K562 (cell line): Measurements from ENCODE around the gene NT5DC1. TPM values are rescaled to one million over a fixed set of nuclear protein-coding genes. Genes with fewer than 3 reads are reported as not detected.
A peak's percentile ranks its signal among the peaks of the same experiment; 100 is the strongest.

Experiments used
- ATAC-seq: fragments of 200-7000 bp; cut with Tn5 transposase; 3 replicates; pipeline ENCODE4 v1.9.1; 2020; ENCODE audit warnings: moderate library complexity
- BruUV-seq: library from RNA; stranded (reverse); fragments of 400-500 nt; replicated peaks from 2 replicates; lab custom pipeline; 2021; lab: Mats Ljungman, UMichigan
- CTCF ChIA-PET: fragments of 300-600 bp; formaldehyde crosslinking; extraction: SDS; loops from one replicate; lab custom pipeline; 2021; ENCODE audit warnings: low intra/inter-chr PET ratio; lab: Yijun Ruan, JAX
- POLR2A ChIA-PET: fragments of 300-600, 350-650 bp; sonication (Branson Sonifier 250); formaldehyde crosslinking; extraction: SDS; loops from one replicate; lab custom pipeline; 2021; ENCODE audit warnings: antibody characterized with exemption, inconsistent platforms; lab: Yijun Ruan, JAX
- DNase-seq, 4 experiments: peaks; one replicate each; pipeline versions ENCODE4 v3.0.0 to v3.0.0-alpha.2; 2011 to 2018; ENCODE audit warnings: low spot score in 3 of 4, mixed read lengths in 3 of 4; ENCODE audit errors: extremely low read depth in 1 of 4
- FAIRE-seq: peaks from 2 replicates; lab custom pipeline; 2011; peaks lifted over from hg19 to GRCh38; lab: Jason Lieb, UNC
- H2AFZ ChIP-seq: 2 replicates; pipeline ENCODE4 v1.6.0; 2011; ENCODE audit warnings: low read depth, low read length, control low read depth, inconsistent platforms
- H3K27ac ChIP-seq: fragments of 200-600 bp; 3 replicates; pipeline ENCODE4 v1.8.0; 2011; ENCODE audit warnings: low read depth, mild to moderate bottlenecking, control low read depth, inconsistent platforms, low read length, moderate library complexity, mixed read lengths; ENCODE audit errors: extremely low read depth
- H3K27me3 ChIP-seq, 2 experiments: fragments of 300-600 bp in 1 of 2; 2 replicates in 1 of 2; 3 replicates in 1 of 2; pipeline versions ENCODE4 v1.6.0 to v1.8.0; 2011; ENCODE audit warnings: inconsistent platforms in 2 of 2, low read length in 2 of 2, mild to moderate bottlenecking in 1 of 2, mixed read lengths in 1 of 2, moderate library complexity in 1 of 2; ENCODE audit not compliant: control insufficient read depth in 2 of 2, insufficient read depth in 2 of 2
- H3K36me3 ChIP-seq: fragments of 300-600 bp; 3 replicates; pipeline ENCODE4 v1.8.0; 2011; ENCODE audit warnings: mild to moderate bottlenecking, low read length, inconsistent platforms; ENCODE audit not compliant: control insufficient read depth, insufficient read depth
- H3K4me1 ChIP-seq, 2 experiments: fragments of 200-600 bp in 1 of 2; replicated peaks in 1 of 2; 2 replicates in 1 of 2; 3 replicates in 1 of 2; pipeline versions ENCODE4 v1.5.1 to v1.8.0; 2011; ENCODE audit warnings: inconsistent platforms in 2 of 2, low read length in 2 of 2, mild to moderate bottlenecking in 1 of 2, mixed read lengths in 1 of 2, moderate library complexity in 1 of 2; ENCODE audit not compliant: control insufficient read depth in 2 of 2, insufficient read depth in 2 of 2
- H3K4me2 ChIP-seq: 2 replicates; pipeline ENCODE4 v1.6.1; 2011; ENCODE audit warnings: low read length, control low read depth, inconsistent platforms, mixed read lengths; ENCODE audit not compliant: insufficient read depth
- H3K4me3 ChIP-seq: fragments of 200-600 bp; sonication (generic), shearing (Covaris generic); 2 replicates; pipeline ENCODE4 v1.5.1; 2016; ENCODE audit warnings: control low read depth, inconsistent platforms
- H3K79me2 ChIP-seq: fragments of 200-600 bp; 3 replicates; pipeline ENCODE4 v1.8.0; 2011; ENCODE audit warnings: low read length, inconsistent platforms; ENCODE audit not compliant: control insufficient read depth, insufficient read depth
- H3K9ac ChIP-seq, 2 experiments: 2 replicates each; pipeline versions ENCODE4 v1.6.0 to v1.6.1; 2011; ENCODE audit warnings: low read depth in 2 of 2, low read length in 2 of 2, control low read depth in 1 of 2, inconsistent platforms in 1 of 2, mild to moderate bottlenecking in 1 of 2, mixed read lengths in 1 of 2; ENCODE audit not compliant: insufficient read depth in 1 of 2
- H3K9me1 ChIP-seq: one replicate; pipeline ENCODE4 v1.6.0; 2011; ENCODE audit warnings: inconsistent platforms, mild to moderate bottlenecking, low read length, moderate library complexity; ENCODE audit not compliant: control insufficient read depth, insufficient read depth
- H3K9me3 ChIP-seq: replicated peaks from 2 replicates; pipeline ENCODE4 v1.5.1; 2011; ENCODE audit warnings: low read depth, low read length, inconsistent platforms; ENCODE audit not compliant: control insufficient read depth, insufficient read depth
- H4K20me1 ChIP-seq: replicated peaks from 2 replicates; pipeline ENCODE4 v1.6.1; 2011; ENCODE audit warnings: low read length, inconsistent platforms, mixed read lengths; ENCODE audit not compliant: control insufficient read depth, insufficient read depth
- ELF1 ChIP-seq: fragments of 200-800 bp; sonication (Bioruptor generic); IDR thresholded peaks from 2 replicates; pipeline ENCODE4 v1.6.1; 2016; ENCODE audit warnings: missing genetic modification characterization, missing compliant biosample characterization
- NBN ChIP-seq: fragments of 450-650 bp; IDR thresholded peaks from 2 replicates; pipeline ENCODE4 v1.6.1; 2016; ENCODE audit warnings: low read depth, mild to moderate bottlenecking
- NELFE ChIP-seq: IDR thresholded peaks from 2 replicates; pipeline ENCODE4 v1.6.1; 2011; ENCODE audit warnings: mild to moderate bottlenecking; ENCODE audit not compliant: insufficient read depth, insufficient read length
- NR2C2 ChIP-seq, 2 experiments: fragments of 200-800 bp in 1 of 2; sonication (Bioruptor generic) in 1 of 2; sonication (generic) in 1 of 2; formaldehyde crosslinking in 1 of 2; IDR thresholded peaks; 2 replicates each; pipeline versions ENCODE4 v1.6.1 to v1.8.0; 2016 to 2022; ENCODE audit warnings: mild to moderate bottlenecking in 1 of 2, missing compliant biosample characterization in 1 of 2, missing genetic modification characterization in 1 of 2, missing genetic modification reagents in 1 of 2
- NR2F6 ChIP-seq: fragments of 450-650 bp; formaldehyde crosslinking; IDR thresholded peaks from 2 replicates; pipeline ENCODE4 v1.4.0; 2020; ENCODE audit warnings: mild to moderate bottlenecking
- NUFIP1 ChIP-seq: fragments of 450-650 bp; IDR thresholded peaks from 2 replicates; pipeline ENCODE4 v1.6.1; 2018; ENCODE audit not compliant: partially characterized antibody
- RBM17 ChIP-seq: fragments of 200-400 bp; formaldehyde crosslinking; IDR thresholded peaks from 2 replicates; pipeline ENCODE4 v1.6.1; 2017; ENCODE audit warnings: low read depth, mild to moderate bottlenecking, low read length, borderline replicate concordance
- SRSF3 ChIP-seq: fragments of 200-400 bp; formaldehyde crosslinking; IDR thresholded peaks from 2 replicates; pipeline ENCODE4 v1.6.1; 2016; ENCODE audit warnings: mild to moderate bottlenecking, low read length, moderate library complexity; ENCODE audit not compliant: insufficient read depth
- ZNF436 ChIP-seq: fragments of 250-450, 450-650 bp; sonication (Bioruptor Pico); formaldehyde crosslinking; IDR thresholded peaks from 2 replicates; pipeline ENCODE4 v1.7.0; 2020; ENCODE audit warnings: mild to moderate bottlenecking
- WGBS: fragments of 100-300 bp; shearing (Covaris generic); methylation state at CpG from one replicate; pipeline ENCODE4 v1.1.6; 2016; ENCODE audit warnings: low coverage, mixed read lengths; ENCODE audit not compliant: insufficient coverage; ENCODE audit errors: missing lambda C conversion rate; 5-methylcytosine and 5-hydroxymethylcytosine counted together
- in situ Hi-C: fragments of 300-500 bp; cut with MboI; formaldehyde crosslinking; loops from 4 replicates; pipeline ENCODE4 v1.15.0; 2018; ENCODE audit warnings: inconsistent platforms, mixed read lengths
- intact Hi-C: fragments of 100-400 bp; cut with micrococcal nuclease; formaldehyde crosslinking; loops from 2 replicates; pipeline ENCODE4 v1.14.2; 2022
- polyA plus RNA-seq, 8 experiments: library from polyadenylated mRNA; depleted of rRNA in 4 of 8; stranded (reverse) in 5 of 8; unstranded in 3 of 8; fragments of >200 nt; fragmentation: Nextera tagmentation in 2 of 8; fragmentation: Illumina TruSeq in 1 of 8; extraction: Ambion mirVana in 2 of 8; extraction: Trizol in 1 of 8; gene quantifications; 2 replicates each; pipeline versions ENCODE4 v1.2.1 to v1.2.3, GENCODE V29; 2011 to 2014; ENCODE audit warnings: inconsistent platforms in 1 of 8, missing spikeins in 1 of 8
- total RNA-seq, 7 experiments: library from RNA; depleted of rRNA in 6 of 7; stranded (reverse); fragments of >200 nt in 6 of 7; fragmentation: Illumina TruSeq in 2 of 7; extraction: Trizol in 2 of 7; gene quantifications; 2 replicates each; pipeline versions ENCODE4 v1.2.1 to v1.2.3, GENCODE V29; 2011 to 2021; ENCODE audit warnings: low replicate concordance in 1 of 7
- TF ChIP-seq, protein P1 (sequence below), 3 experiments: IDR thresholded peaks in 2 of 3; conservative IDR thresholded peaks in 1 of 3; 2 replicates each; pipeline ENCODE4 v1.5.1; 2011 to 2012; ENCODE audit warnings: low read length in 3 of 3, mild to moderate bottlenecking in 3 of 3, control low read depth in 2 of 3, improper control_type of control experiment in 1 of 3, inconsistent platforms in 1 of 3, low read depth in 1 of 3, mixed read lengths in 1 of 3, moderate library complexity in 1 of 3; ENCODE audit not compliant: insufficient read depth in 2 of 3
- TF ChIP-seq, protein P2 (sequence below): fragments of 450-650 bp; IDR thresholded peaks from 2 replicates; pipeline ENCODE4 v1.6.1; 2018; ENCODE audit not compliant: partially characterized antibody
- TF ChIP-seq, protein P3 (sequence below): sonication (generic); formaldehyde crosslinking; IDR thresholded peaks from 2 replicates; pipeline ENCODE4 v1.8.0; 2022; ENCODE audit warnings: missing genetic modification reagents, mild to moderate bottlenecking, borderline replicate concordance

Gene NT5DC1
- total and polyA plus RNA-seq, 9 of the 15 experiments (the other 6 are each of a cell fraction or from before 2014, with no cell fraction given) = 4.9 to 28.5 (median 16.3) TPM

DNA sequence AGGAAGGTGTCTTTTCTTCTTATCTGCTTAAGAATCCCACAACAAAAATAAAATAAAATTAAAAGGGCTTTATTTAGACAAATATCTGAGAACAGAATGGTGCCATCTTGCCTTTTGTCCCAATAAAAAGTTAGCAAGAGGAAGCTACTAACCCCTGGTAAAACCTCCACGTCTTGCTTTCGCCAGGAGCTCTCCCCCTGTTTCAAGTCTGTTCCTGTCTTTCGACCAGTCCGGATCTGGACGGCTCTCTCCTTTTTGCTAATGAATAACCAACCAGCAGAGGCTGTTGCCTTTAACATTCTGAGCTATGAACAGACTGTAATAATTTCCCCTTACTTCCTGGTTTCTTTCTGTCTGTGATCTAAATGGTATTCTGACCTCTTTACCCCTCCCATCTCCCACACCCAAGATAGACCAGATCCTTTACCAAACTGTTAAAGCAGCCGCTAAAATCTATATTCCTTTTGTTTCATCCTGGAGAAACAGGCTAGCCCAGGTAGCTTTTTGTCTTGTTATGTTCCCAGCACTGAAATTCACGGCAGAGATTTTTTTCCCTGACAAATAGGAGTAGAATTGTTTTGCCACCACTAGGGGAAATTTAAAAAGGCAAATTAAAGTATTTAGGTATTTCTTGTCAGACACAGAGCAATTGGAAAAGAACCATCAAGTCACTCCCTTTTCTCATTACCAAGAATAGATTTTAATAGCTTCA lies 39.9 kb upstream of the NT5DC1 start, which contains the start of gene FRK:
Gene FRK (minus strand): TSS at position 320 of the 712 bp plus-strand sequence. CDS start 580 bp downstream, outside the sequence.
- FAIRE-seq = peak; percentile 49
- no peak within 1 kb of the TSS for H3K4me3 ChIP-seq
- no TSS peak for BruUV-seq
- no peak within 1 kb of the TSS; a peak in 1 of 4 replicates for H3K9ac ChIP-seq
- CTCF ChIA-PET = no interaction called here
- H3K4me1 ChIP-seq = peaks cover 5 to 10% of the 10 kb centered on the region in 2 experiments; a peak in 4 of 5 replicates
- no peaks in the 10 kb centered on the region for H4K20me1 ChIP-seq
- POLR2A ChIA-PET = interaction anchor here (1.0 to 1.4 kb wide), 2 partner anchors 10 to 13 kb away, joined by 3 to 9 read pairs; no protein-coding TSS in a partner anchor
- no peaks in the 10 kb centered on the region for H3K36me3 ChIP-seq
- WGBS = 6% methylated on average over 7 of the region's 7 CpGs
- TF ChIP-seq NR2F6 (no peak), NELFE (no peak), NBN (no peak), RBM17 (no peak), SRSF3 (no peak), ZNF436 (CRISPR knock-in tag) (no peak), NUFIP1 (no peak), ELF1 (tag) (0 out of 2 replicates have a peak, but pooled peaks have one; percentile 46), NR2C2 (CRISPR knock-in tag; IDR thresholded peaks at IDR 0.05) (no peak), NR2C2 (tag; IDR thresholded peaks at IDR 0.05) (peak; percentile 44; the same call in 1 of the 2 replicates)
- TF ChIP-seq, protein P1, sequence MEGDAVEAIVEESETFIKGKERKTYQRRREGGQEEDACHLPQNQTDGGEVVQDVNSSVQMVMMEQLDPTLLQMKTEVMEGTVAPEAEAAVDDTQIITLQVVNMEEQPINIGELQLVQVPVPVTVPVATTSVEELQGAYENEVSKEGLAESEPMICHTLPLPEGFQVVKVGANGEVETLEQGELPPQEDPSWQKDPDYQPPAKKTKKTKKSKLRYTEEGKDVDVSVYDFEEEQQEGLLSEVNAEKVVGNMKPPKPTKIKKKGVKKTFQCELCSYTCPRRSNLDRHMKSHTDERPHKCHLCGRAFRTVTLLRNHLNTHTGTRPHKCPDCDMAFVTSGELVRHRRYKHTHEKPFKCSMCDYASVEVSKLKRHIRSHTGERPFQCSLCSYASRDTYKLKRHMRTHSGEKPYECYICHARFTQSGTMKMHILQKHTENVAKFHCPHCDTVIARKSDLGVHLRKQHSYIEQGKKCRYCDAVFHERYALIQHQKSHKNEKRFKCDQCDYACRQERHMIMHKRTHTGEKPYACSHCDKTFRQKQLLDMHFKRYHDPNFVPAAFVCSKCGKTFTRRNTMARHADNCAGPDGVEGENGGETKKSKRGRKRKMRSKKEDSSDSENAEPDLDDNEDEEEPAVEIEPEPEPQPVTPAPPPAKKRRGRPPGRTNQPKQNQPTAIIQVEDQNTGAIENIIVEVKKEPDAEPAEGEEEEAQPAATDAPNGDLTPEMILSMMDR (IDR thresholded peaks at IDR 0.05 in 2 of 3, conservative IDR thresholded peaks at IDR 0.05 in 1 of 3; ENCODE audit: insufficient read depth in 2 of 3, low read depth in 1 of 3, low read length in 3 of 3) = 0 out of 6 replicates have a peak, but pooled peaks of 1 of the 3 experiments have one; percentile 7
- TF ChIP-seq, protein P2, sequence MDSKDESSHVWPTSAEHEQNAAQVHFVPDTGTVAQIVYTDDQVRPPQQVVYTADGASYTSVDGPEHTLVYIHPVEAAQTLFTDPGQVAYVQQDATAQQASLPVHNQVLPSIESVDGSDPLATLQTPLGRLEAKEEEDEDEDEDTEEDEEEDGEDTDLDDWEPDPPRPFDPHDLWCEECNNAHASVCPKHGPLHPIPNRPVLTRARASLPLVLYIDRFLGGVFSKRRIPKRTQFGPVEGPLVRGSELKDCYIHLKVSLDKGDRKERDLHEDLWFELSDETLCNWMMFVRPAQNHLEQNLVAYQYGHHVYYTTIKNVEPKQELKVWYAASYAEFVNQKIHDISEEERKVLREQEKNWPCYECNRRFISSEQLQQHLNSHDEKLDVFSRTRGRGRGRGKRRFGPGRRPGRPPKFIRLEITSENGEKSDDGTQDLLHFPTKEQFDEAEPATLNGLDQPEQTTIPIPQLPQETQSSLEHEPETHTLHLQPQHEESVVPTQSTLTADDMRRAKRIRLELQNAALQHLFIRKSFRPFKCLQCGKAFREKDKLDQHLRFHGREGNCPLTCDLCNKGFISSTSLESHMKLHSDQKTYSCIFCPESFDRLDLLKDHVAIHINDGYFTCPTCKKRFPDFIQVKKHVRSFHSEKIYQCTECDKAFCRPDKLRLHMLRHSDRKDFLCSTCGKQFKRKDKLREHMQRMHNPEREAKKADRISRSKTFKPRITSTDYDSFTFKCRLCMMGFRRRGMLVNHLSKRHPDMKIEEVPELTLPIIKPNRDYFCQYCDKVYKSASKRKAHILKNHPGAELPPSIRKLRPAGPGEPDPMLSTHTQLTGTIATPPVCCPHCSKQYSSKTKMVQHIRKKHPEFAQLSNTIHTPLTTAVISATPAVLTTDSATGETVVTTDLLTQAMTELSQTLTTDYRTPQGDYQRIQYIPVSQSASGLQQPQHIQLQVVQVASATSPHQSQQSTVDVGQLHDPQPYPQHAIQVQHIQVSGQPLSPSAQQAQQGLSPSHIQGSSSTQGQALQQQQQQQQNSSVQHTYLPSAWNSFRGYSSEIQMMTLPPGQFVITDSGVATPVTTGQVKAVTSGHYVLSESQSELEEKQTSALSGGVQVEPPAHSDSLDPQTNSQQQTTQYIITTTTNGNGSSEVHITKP = peak; percentile 20
- TF ChIP-seq, protein P3, sequence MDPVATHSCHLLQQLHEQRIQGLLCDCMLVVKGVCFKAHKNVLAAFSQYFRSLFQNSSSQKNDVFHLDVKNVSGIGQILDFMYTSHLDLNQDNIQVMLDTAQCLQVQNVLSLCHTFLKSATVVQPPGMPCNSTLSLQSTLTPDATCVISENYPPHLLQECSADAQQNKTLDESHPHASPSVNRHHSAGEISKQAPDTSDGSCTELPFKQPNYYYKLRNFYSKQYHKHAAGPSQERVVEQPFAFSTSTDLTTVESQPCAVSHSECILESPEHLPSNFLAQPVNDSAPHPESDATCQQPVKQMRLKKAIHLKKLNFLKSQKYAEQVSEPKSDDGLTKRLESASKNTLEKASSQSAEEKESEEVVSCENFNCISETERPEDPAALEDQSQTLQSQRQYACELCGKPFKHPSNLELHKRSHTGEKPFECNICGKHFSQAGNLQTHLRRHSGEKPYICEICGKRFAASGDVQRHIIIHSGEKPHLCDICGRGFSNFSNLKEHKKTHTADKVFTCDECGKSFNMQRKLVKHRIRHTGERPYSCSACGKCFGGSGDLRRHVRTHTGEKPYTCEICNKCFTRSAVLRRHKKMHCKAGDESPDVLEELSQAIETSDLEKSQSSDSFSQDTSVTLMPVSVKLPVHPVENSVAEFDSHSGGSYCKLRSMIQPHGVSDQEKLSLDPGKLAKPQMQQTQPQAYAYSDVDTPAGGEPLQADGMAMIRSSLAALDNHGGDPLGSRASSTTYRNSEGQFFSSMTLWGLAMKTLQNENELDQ (CRISPR knock-in tag) = no peak
- TF ChIP-seq, all 486 proteins: peak for 4
- Histone ChIP-seq H3K4me2 (peak within 1 kb of the TSS; percentile 23), H3K27me3 (no peaks in the 10 kb centered on the region), H2AFZ (peak within 1 kb of the TSS; percentile 42), H3K79me2 (no peaks in the 10 kb centered on the region), H3K9me3 (no peaks in the 10 kb centered on the region), H3K27ac (peak within 1 kb of the TSS; percentile 32; the same call in 1 of the 3 replicates), H3K9me1 (no peaks in the 10 kb centered on the region)
- intact Hi-C loops (loop anchor here (5.0 kb wide), 1 partner anchor 37 kb away; no protein-coding TSS in a partner anchor), in situ Hi-C loops (no loop called here)
- DNase-seq (no peak), ATAC-seq (peak; percentile 56)
